Measurements from ENCODE around the gene FBXO31. TPM values are rescaled to one million over a fixed set of nuclear protein-coding genes. Genes with fewer than 3 reads are reported as not detected.

FBXO31 gene
- total and polyA plus RNA-seq, 2 of the 8 experiments (the other 6 are each of a cell fraction or from before 2014, with no cell fraction given) = 8.3 to 21.6 TPM

GRCh38 chr16:87321336-87322107 lies 62.1 kb downstream of the FBXO31 start (continued):
- TF ChIP-seq USF2 (IDR thresholded peaks at IDR 0.05; ENCODE audit: low read length) (no peak), EP300 (IDR thresholded peaks at IDR 0.05; ENCODE audit: borderline replicate concordance in 1 of 2, low read depth in 2 of 2, low read length in 2 of 2) (no peak), SP1 (IDR thresholded peaks at IDR 0.05; ENCODE audit: low read depth, low read length) (no peak), JUND (IDR thresholded peaks at IDR 0.05; ENCODE audit: low read length) (no peak), NRF1 (IDR thresholded peaks at IDR 0.05; ENCODE audit: low read depth, low read length) (no peak)

Data from H1 (cell line).